IMR-90 (cell line): ENCODE data around the gene EVPL.

Source experiments
- CEBPB ChIP-seq: IDR thresholded peaks from 2 replicates; pipeline ENCODE4 v1.6.1; 2012; ENCODE audit warnings: low read depth, low read length, improper control_type of control experiment
- CTCF ChIP-seq: conservative IDR thresholded peaks from 2 replicates; pipeline ENCODE4 v1.5.1; 2012; ENCODE audit warnings: mild to moderate bottlenecking, low read depth, low read length, improper control_type of control experiment
- MAFK ChIP-seq: IDR thresholded peaks from 2 replicates; pipeline ENCODE4 v1.6.1; 2012; ENCODE audit warnings: low read depth, low read length, improper control_type of control experiment
- MAZ ChIP-seq: IDR thresholded peaks from 2 replicates; pipeline ENCODE4 v1.6.1; 2012; ENCODE audit warnings: low read depth, mild to moderate bottlenecking, low read length, improper control_type of control experiment, moderate library complexity, borderline replicate concordance
- POLR2A ChIP-seq: IDR thresholded peaks from 2 replicates; pipeline ENCODE4 v1.6.1; 2012; ENCODE audit warnings: mild to moderate bottlenecking, low read depth, low read length
- RAD21 ChIP-seq: IDR thresholded peaks from 2 replicates; pipeline ENCODE4 v1.6.1; 2012; ENCODE audit warnings: low read length, improper control_type of control experiment
- RCOR1 ChIP-seq: IDR thresholded peaks from 2 replicates; pipeline ENCODE4 v1.6.1; 2012; ENCODE audit warnings: mild to moderate bottlenecking, low read length, improper control_type of control experiment; ENCODE audit not compliant: insufficient replicate concordance
- RFX5 ChIP-seq: IDR thresholded peaks from 2 replicates; pipeline ENCODE4 v1.8.0; 2012; ENCODE audit warnings: low read depth, mild to moderate bottlenecking, low read length, moderate library complexity
- SMC3 ChIP-seq: fragments of 150-350 bp; IDR thresholded peaks from 2 replicates; pipeline ENCODE4 v1.6.1; 2016; ENCODE audit warnings: low read depth, mild to moderate bottlenecking, antibody characterized with exemption, low read length, moderate library complexity
- USF2 ChIP-seq: fragments of 150-350 bp; IDR thresholded peaks from 2 replicates; pipeline ENCODE4 v1.6.1; 2017; ENCODE audit warnings: mild to moderate bottlenecking, antibody characterized with exemption, low read length, low read depth

GRCh38 chr17:76005263-76006149, 21.6 kb downstream of the EVPL start:
- TF ChIP-seq CTCF = peak; percentile 76
- TF ChIP-seq POLR2A = no peak
- no peak for TF ChIP-seq CEBPB
- TF ChIP-seq USF2 = no peak
- TF ChIP-seq RAD21 = peak; percentile 75
- TF ChIP-seq MAFK = no peak
- TF ChIP-seq MAZ = no peak
- no peak for TF ChIP-seq RCOR1
- TF ChIP-seq RFX5 = no peak
- peak; percentile 71 for TF ChIP-seq SMC3
